Activated CD4-positive, CD25-positive, alpha-beta regulatory T cell treated with anti-CD3 and anti-CD28 coated beads, Interleukin-2, amount 50 U/mL, for 24 hours (primary cell): ENCODE results near the gene IGFN1.

Experiments
- ATAC-seq, 2 donors: fragments of 150-1000 bp; cut with Tn5 transposase; one replicate each; pipeline ENCODE4 v1.10.0; 2021; ENCODE audit warnings: mild to moderate bottlenecking in 1 of 2, moderate library complexity in 1 of 2

Gene IGFN1

GRCh38 chr1:201185527-201186128, 5.0 kb upstream of the IGFN1 start:
- peak; percentile 22 to 70 for ATAC-seq

DNA sequence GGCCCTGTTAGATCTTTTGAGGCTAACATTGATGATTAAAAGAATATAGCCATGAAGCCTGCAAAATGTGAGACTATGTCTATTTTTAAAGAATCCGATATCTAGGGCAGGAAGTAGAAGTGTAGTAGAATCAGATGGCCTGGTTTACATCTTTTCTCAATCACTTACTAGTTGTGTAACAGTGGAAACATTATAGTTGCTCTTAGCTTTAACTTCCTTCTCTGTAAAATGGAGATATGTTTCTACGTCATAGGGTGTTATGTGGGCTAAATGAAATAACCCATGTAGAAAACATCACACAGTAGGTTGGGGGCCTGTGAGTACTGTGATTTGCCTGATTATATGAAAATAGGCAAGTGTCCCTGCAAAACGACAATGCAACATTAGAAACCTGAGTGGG, 4.4 kb upstream of the IGFN1 start:
- ATAC-seq: no peak

DNA sequence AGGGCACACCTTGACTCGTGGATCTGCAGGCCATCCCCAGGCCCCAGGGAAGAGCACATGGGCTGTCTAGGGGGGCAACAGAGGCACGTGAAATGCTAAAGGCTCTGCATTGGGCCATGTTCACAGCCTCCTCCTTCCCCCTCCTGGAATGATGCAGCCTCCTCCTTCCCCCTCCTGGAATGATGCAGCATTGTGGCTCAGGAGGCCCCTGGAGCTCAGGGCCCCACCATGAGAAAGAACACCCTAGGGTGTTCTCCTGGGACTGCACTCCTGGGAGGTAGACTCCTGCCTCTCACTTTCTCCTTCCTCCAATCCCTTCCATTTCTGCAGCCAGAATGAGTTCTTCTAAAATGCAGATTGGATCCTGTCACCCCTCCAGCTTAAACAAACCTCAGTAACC, 1.5 kb upstream of the IGFN1 start:
- ATAC-seq: no peak

DNA sequence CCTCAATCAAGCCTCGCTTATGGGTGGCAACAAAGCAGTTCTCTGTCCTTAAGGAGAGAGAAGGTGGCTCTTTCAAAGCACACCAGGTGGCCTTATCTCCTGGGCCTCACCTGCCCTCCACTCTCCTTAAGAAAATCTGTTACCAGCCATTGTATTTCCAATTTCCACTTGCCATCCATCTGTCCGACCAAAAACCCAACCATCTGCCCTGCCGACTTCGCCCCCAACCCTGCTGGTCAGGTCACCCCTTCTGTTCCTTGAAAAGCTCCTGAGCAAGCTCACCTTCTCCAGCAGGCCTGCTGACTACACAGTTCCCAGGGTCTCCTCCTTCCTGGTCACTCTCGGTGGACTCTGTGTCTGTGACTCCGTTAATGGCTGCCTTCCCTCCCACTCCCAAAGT, 619 bp upstream of the IGFN1 start:
- ATAC-seq: no peak

GRCh38 chr1:201191653-201192260, 1.1 kb downstream of the IGFN1 start:
- ATAC-seq: peak; percentile 89 to 98

DNA sequence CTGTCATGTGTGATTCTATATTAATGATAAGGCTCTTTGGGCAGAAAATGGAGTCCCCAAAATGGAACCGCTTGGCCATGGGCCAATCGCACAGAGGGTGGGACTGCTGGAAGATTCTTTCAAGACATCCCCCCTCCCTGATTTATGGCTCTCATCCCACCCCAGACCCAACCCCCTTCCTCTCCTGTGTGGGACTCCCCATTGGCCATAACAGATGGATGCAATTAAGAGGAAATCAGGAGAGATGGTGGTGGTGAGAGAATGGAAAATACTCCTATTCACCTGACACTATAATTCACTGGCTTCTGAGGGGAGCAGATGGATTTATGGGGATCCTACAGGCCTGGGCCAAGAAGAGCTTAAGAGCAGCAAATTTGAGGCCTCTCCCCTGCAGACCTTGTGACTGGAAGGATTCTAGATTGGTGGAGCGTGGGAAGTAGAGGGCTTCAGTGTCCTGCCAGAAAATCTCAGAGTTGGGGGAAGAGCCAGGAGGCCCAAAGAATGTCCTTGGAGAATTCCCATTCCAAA, 1.7 kb downstream of the IGFN1 start:
- ATAC-seq: no peak

DNA sequence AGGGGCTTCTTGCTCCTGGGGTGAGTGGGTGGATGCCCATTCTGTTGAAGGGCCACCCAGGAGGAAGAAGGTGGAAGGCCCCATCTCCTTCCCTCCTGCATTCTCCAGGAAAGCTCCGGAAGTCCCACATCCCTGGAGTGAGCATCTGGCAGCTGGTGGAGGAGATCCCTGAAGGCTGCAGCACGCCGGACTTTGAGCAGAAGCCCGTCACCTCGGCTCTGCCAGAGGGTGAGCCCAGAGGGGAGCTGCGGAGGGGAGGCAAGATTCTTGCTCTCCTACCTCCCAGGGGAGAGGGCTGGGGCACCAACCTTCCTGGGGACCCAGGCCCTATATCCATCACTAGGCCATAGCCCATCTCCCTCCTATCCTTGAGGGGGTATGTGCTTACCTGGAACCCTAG, 3.4 kb downstream of the IGFN1 start:
- ATAC-seq: no peak

- no peak for ATAC-seq
Measured at GRCh38 chr1:201198598-201198997, 8.0 kb downstream of the IGFN1 start.

DNA sequence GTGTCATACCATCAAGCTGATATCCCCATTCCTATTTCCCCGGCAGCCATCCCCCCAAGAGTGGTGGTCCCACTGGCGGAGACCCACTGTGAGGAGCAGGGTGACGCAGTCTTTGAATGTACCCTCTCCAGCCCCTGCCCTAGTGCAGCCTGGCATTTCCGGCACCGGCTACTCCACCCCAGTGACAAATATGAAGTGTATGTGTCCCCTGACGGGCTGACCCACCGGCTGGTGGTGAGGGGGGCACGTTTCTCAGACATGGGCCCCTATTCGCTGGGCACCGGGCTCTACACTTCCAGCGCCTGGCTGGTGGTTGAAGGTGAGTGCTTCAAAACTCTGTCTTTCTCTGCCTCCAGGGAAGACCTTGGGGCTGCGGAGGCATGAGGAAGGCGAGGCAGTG, 14.4 kb downstream of the IGFN1 start:
- no peak for ATAC-seq

DNA sequence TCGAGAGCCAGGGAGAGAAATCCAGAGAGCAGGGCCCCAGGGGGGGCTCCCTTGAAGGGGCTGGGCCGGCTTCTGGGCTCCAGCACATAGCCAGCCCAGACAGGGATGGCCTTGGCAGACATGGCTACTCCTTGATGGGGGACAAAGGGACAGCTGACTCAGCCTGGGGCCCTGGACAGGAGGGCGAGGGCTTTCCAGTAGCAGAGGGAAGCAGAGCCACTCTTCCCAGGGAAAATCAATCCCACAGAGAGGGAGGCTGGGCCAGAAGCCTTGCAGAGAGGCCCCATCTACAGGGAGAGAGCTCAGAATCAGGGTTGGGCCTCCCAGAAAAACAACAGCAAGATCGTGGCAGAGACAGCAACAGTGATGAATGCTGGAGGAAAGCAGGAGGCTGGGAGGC, 15.6 kb downstream of the IGFN1 start:
- no peak for ATAC-seq

GRCh38 chr1:201207046-201207445, 16.4 kb downstream of the IGFN1 start:
- no peak for ATAC-seq

DNA sequence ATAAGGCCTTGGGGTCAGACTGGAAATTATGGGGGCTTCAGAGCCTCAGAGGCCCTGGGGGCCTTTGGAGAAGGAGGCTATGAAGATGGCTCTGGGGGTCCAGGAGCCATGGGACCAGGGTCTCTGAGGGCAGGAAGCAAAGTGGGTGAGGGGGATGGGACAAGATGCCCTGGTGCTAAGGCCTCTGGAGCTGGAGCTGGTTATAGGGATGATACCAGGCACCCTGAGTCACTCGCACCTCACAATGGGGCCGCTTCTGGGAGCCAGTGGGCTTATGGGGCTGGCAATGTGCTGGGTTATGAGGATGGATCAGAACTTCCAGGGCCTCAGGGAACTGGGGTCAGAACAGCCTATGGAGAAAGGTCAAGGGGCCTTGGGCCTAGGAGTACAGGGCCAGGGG, 17.6 kb downstream of the IGFN1 start:
- ATAC-seq: peak in 1 of 2 donors; percentile 13

DNA sequence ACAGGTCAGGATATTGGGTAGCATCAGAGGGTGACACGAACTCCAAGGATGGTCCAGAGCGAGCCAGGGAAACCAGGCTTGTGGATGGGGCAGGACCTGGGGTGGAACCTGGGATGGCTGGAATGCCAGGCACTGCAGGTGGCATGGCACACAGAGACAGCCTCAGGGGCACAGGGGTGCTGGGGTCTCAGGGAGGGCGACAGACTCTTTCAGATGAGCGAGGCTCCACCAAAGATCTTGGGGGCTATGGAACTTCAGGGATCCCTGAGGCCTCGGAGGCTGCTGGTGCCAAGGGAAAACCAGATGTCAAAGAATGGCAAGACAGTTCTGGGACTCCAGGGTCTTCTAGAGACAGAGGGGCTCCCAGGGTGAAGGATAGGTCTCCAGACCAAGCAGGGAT, 21.4 kb downstream of the IGFN1 start:
- ATAC-seq: no peak

- no peak for ATAC-seq
Measured at GRCh38 chr1:201212461-201213055, 21.9 kb downstream of the IGFN1 start.

DNA sequence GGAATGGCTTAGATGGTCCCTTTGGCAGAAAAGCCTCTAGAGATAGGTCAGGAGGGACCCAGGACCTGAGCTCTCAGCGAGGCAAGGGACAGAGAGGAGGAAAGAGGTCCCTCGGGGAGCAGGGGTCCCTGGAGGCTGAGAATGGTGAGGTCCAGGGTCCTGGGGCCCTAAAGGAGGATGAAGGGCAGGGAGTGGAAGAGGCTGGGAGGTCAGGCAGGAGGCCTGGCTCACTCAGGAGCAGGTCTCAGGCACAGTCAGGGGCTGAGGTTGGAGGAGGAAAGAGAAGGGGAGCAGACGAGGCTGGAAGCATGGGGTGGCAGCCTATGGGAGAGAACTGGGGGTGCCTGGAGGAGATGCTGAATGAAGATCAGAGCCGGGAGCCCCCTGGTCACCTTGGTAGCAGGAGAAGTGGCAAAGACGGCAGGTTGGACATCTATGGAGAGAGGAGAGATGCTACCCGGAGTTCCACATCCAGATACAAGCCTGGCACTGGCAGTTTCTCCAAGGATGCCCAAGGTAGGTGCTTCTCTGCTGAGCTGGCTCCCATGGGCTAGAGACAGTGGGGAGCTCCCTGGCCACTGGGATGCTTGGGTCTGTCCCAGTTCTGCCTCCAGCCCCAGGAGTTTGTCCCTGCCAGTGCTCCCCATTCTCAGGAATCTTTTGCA, 22.6 kb downstream of the IGFN1 start:
- no peak for ATAC-seq

DNA sequence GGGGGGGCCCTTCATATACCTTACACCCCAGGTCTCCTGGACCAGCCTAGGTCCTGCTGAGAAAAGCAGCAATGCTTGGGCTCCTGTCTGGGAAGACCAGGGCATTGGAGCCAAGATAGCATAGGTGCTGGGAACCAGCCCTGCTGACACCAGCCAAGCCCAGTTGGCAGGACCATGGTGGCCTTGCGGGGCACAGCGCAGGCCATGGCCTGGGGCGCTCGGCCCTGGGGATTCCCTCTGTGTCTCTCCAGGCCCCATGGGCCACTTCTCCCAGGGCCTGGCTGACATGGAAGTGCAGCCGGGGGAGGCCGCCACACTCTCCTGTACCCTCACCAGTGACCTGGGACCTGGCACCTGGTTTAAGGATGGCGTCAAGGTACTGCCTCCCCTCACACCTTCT, 23.3 kb downstream of the IGFN1 start:
- ATAC-seq: no peak

GRCh38 chr1:201214461-201214860, 23.8 kb downstream of the IGFN1 start:
- ATAC-seq: peak in 1 of 2 donors; percentile 20

DNA sequence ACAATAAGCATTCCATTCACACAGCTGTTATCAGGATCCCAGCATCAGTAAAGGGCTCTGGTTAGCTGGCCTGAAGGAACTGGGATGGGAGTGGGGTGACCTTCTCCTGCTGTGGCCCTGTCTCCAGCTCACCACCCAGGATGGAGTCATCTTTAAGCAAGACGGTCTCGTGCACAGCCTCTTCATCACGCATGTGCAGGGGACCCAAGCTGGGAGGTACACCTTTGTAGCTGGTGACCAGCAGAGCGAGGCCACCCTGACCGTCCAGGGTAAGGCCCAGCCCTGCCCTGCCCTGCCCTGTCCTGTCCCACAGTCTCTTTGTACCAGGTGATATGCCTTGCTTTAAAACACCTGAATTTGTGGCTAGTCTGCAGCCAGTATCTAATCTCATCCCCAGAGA, 24.3 kb downstream of the IGFN1 start:
- ATAC-seq: no peak

DNA sequence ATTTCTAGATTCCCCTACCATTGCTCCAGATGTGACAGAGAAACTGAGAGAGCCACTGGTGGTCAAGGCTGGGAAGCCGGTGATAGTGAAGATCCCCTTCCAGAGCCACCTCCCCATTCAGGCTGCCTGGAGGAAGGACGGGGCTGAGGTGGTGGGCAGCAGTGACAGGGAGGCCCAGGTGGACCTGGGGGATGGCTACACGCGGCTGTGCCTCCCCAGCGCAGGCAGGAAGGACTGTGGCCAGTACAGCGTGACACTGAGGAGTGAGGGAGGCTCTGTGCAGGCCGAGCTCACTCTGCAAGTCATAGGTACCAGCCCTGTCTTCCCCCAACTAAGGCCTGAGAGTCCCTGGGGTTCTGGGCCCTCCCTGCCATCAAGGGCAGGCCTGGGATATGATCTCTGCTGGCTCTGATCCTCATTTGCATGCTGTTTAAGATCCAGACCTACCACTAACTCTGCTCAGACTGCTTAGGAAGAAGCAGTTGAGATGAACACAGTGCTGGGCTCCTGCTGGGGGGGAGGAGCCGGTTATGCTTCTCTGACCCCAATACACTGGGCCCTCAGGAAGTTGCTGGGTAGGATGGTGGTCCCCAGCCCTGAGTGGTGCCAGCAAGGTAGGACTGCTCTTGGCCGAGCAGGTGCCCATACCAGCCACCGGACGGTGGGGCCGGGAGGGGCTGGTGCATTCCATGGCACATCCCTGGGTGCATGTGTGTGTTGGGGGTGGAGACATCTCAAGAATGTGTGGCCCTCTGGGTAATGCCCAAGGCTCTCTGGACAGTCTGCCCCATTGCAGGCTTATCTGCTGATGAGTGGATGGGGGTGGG, 25.1 kb downstream of the IGFN1 start:
- ATAC-seq: no peak

DNA sequence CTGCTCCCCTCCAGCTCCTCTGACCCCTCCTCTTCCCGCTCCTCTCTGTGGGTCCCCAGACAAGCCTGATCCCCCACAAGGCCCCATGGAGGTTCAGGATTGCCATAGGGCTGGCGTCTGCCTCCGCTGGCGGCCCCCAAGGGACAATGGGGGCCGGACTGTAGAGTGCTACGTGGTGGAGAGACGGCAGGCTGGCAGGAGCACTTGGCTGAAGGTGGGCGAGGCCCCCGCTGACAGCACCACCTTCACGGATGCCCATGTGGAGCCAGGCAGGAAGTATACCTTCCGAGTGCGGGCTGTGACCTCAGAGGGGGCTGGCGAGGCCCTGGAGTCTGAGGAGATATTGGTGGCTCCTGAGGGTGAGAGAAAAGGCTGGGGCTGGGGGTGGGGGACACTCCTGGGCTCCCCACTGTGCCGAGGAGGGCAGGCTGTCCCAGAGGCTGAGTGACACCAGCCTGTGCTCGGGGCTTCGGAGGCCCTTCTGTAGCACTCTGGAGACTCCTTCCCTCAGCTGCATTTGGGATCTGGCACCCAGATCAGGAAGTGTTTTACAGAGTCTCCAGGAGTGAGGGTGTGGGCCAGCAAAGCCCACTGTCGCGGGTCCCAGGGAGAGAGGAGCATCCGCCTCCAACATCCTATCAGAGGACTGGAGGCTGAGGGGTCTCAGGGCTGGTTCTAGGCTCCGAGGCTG, 25.9 kb downstream of the IGFN1 start:
- ATAC-seq: no peak

GRCh38 chr1:201217146-201217545, 26.5 kb downstream of the IGFN1 start:
- ATAC-seq: no peak

GRCh38 chr1:201217851-201218250, 27.2 kb downstream of the IGFN1 start:
- no peak for ATAC-seq
